ENCODE data around the gene SLC9A2.

SLC9A2 gene

GRCh38 chr2:102619414-102620319 is at the start of gene SLC9A2:
SLC9A2 (plus strand) TSS chr2:102619553; CDS start chr2:102619849, 296 bp downstream.
- peak within 1 kb of the TSS; percentile 41 for H3K4me3 ChIP-seq (ENCODE audit: low read length)
- no peak for TF ChIP-seq CTCF (conservative IDR thresholded peaks at IDR 0.05; ENCODE audit: low read depth, low read length)
- DNase-seq (ENCODE audit: low read depth): no peak

- no peak for TF ChIP-seq CTCF (conservative IDR thresholded peaks at IDR 0.05; ENCODE audit: low read depth, low read length)
- DNase-seq (ENCODE audit: low read depth): no peak
- H3K4me3 ChIP-seq (ENCODE audit: low read length): no peak overlapping the region
These were observed 43.5 kb upstream of the SLC9A2 start for GRCh38 chr2:102575888-102576287.

- no peak for TF ChIP-seq CTCF (conservative IDR thresholded peaks at IDR 0.05; ENCODE audit: low read depth, low read length)
- no peak overlapping the region for H3K4me3 ChIP-seq (ENCODE audit: low read length)
- no peak for DNase-seq (ENCODE audit: low read depth)
These were observed 41.0 kb upstream of the SLC9A2 start for GRCh38 chr2:102578376-102578775.

- no peak for DNase-seq (ENCODE audit: low read depth)
- TF ChIP-seq CTCF (conservative IDR thresholded peaks at IDR 0.05; ENCODE audit: low read depth, low read length): no peak
- H3K4me3 ChIP-seq (ENCODE audit: low read length): no peak overlapping the region
These were observed 37.4 kb upstream of the SLC9A2 start for GRCh38 chr2:102581911-102582310.

- DNase-seq (ENCODE audit: low read depth): no peak
- no peak overlapping the region for H3K4me3 ChIP-seq (ENCODE audit: low read length)
- no peak for TF ChIP-seq CTCF (conservative IDR thresholded peaks at IDR 0.05; ENCODE audit: low read depth, low read length)
These were observed 36.5 kb upstream of the SLC9A2 start for GRCh38 chr2:102582845-102583244.

- no peak overlapping the region for H3K4me3 ChIP-seq (ENCODE audit: low read length)
- no peak for DNase-seq (ENCODE audit: low read depth)
- TF ChIP-seq CTCF (conservative IDR thresholded peaks at IDR 0.05; ENCODE audit: low read depth, low read length): no peak
These were observed 33.4 kb upstream of the SLC9A2 start for GRCh38 chr2:102585847-102586404.
